ENCODE measurements around the gene FAM168A.

Gene FAM168A

GRCh38 chr11:73384125-73384441 lies 213.8 kb downstream of the FAM168A start:
- Histone ChIP-seq H3K4me3 (ENCODE audit: low read length) (no peak overlapping the region; the same call in 1 of the 2 replicates), H3K9me3 (ENCODE audit: insufficient read depth, low read length) (no peaks in the 10 kb centered on the region), H2AFZ (ENCODE audit: low read depth, low read length) (no peak overlapping the region), H3K9ac (ENCODE audit: low read length) (peak overlapping the region; percentile 65; the same call in 1 of the 2 replicates), H3K79me2 (ENCODE audit: low read length) (peaks cover 99% of the 10 kb centered on the region), H3K4me1 (ENCODE audit: low read length) (peaks cover 64% of the 10 kb centered on the region), H3K27ac (ENCODE audit: low read length) (peak overlapping the region; percentile 82), H3K27me3 (ENCODE audit: low read depth, low read length) (no peaks in the 10 kb centered on the region), H4K20me1 (ENCODE audit: insufficient read depth, low read length) (peaks cover 45% of the 10 kb centered on the region), H3K36me3 (replicated peaks; ENCODE audit: low read depth, low read length) (no peaks in the 10 kb centered on the region), H3K4me2 (ENCODE audit: low read length) (peak overlapping the region; percentile 81)
- no peak for TF ChIP-seq EZH2phosphoT487 (IDR thresholded peaks at IDR 0.05; ENCODE audit: low read depth)
- TF ChIP-seq, protein P1, sequence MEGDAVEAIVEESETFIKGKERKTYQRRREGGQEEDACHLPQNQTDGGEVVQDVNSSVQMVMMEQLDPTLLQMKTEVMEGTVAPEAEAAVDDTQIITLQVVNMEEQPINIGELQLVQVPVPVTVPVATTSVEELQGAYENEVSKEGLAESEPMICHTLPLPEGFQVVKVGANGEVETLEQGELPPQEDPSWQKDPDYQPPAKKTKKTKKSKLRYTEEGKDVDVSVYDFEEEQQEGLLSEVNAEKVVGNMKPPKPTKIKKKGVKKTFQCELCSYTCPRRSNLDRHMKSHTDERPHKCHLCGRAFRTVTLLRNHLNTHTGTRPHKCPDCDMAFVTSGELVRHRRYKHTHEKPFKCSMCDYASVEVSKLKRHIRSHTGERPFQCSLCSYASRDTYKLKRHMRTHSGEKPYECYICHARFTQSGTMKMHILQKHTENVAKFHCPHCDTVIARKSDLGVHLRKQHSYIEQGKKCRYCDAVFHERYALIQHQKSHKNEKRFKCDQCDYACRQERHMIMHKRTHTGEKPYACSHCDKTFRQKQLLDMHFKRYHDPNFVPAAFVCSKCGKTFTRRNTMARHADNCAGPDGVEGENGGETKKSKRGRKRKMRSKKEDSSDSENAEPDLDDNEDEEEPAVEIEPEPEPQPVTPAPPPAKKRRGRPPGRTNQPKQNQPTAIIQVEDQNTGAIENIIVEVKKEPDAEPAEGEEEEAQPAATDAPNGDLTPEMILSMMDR (IDR thresholded peaks at IDR 0.05; ENCODE audit: low read depth, low read length): no peak

- Histone ChIP-seq H3K9me3 (ENCODE audit: insufficient read depth, low read length) (no peaks in the 10 kb centered on the region), H3K4me3 (ENCODE audit: low read length) (peak overlapping the region; percentile 8; the same call in 1 of the 2 replicates), H3K27me3 (ENCODE audit: low read depth, low read length) (no peaks in the 10 kb centered on the region), H3K4me1 (ENCODE audit: low read length) (peaks cover 69% of the 10 kb centered on the region), H3K36me3 (replicated peaks; ENCODE audit: low read depth, low read length) (no peaks in the 10 kb centered on the region), H3K4me2 (ENCODE audit: low read length) (peak overlapping the region; percentile 57), H3K79me2 (ENCODE audit: low read length) (peaks cover 100% of the 10 kb centered on the region), H4K20me1 (ENCODE audit: insufficient read depth, low read length) (peaks cover 51% of the 10 kb centered on the region), H2AFZ (ENCODE audit: low read depth, low read length) (no peak overlapping the region), H3K27ac (ENCODE audit: low read length) (peak overlapping the region; percentile 82), H3K9ac (ENCODE audit: low read length) (peak overlapping the region; percentile 8; the same call in 1 of the 2 replicates)
- no peak for TF ChIP-seq EZH2phosphoT487 (IDR thresholded peaks at IDR 0.05; ENCODE audit: low read depth)
- TF ChIP-seq, protein P1 (IDR thresholded peaks at IDR 0.05; ENCODE audit: low read depth, low read length): peak; percentile 27
These were observed 214.4 kb downstream of the FAM168A start for GRCh38 chr11:73383249-73384124.

DNA sequence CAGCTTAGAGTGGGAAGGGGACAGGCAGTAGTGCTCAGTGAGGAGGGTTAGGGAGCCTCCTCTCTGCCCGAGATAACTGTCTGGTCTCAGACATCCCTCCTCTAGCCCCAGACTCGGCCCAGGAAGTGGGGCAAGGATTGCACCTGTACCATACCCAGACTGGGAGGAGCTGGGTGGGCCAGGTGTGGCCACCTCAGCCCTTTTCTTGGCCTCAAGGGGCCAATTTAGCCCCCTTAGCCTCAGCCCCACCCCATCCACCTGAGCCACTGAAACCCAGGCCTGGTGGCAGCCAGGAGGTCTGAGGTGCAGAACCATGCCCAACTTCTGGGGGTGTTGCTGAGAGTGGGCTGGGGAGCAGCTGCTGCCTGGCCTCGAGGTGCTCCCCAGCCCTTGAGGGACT lies 215.2 kb downstream of the FAM168A start:
- no peaks in the 10 kb centered on the region for H3K36me3 ChIP-seq (replicated peaks; ENCODE audit: low read depth, low read length)
- H2AFZ ChIP-seq (ENCODE audit: low read depth, low read length): no peak overlapping the region
- TF ChIP-seq, protein P1 (IDR thresholded peaks at IDR 0.05; ENCODE audit: low read depth, low read length): no peak
- TF ChIP-seq EZH2phosphoT487 (IDR thresholded peaks at IDR 0.05; ENCODE audit: low read depth): no peak
- peaks cover 53% of the 10 kb centered on the region for H4K20me1 ChIP-seq (ENCODE audit: insufficient read depth, low read length)
- H3K9ac ChIP-seq (ENCODE audit: low read length): peak overlapping the region; percentile 8; the same call in 1 of the 2 replicates
- no peaks in the 10 kb centered on the region for H3K27me3 ChIP-seq (ENCODE audit: low read depth, low read length)
- no peaks in the 10 kb centered on the region for H3K9me3 ChIP-seq (ENCODE audit: insufficient read depth, low read length)
- H3K4me2 ChIP-seq (ENCODE audit: low read length): peak overlapping the region; percentile 57
- peak overlapping the region; percentile 8; the same call in 1 of the 2 replicates for H3K4me3 ChIP-seq (ENCODE audit: low read length)
- peaks cover 76% of the 10 kb centered on the region for H3K4me1 ChIP-seq (ENCODE audit: low read length)
- peak overlapping the region; percentile 82 for H3K27ac ChIP-seq (ENCODE audit: low read length)
- H3K79me2 ChIP-seq (ENCODE audit: low read length): peaks cover 100% of the 10 kb centered on the region

- H3K79me2 ChIP-seq (ENCODE audit: low read length): peaks cover 100% of the 10 kb centered on the region
- H3K4me2 ChIP-seq (ENCODE audit: low read length): peak overlapping the region; percentile 57; the same call in 1 of the 2 replicates
- H3K36me3 ChIP-seq (replicated peaks; ENCODE audit: low read depth, low read length): no peaks in the 10 kb centered on the region
- no peaks in the 10 kb centered on the region for H3K9me3 ChIP-seq (ENCODE audit: insufficient read depth, low read length)
- peaks cover 57% of the 10 kb centered on the region for H4K20me1 ChIP-seq (ENCODE audit: insufficient read depth, low read length)
- H3K27ac ChIP-seq (ENCODE audit: low read length): peak overlapping the region; percentile 82; the same call in 1 of the 2 replicates
- no peak for TF ChIP-seq EZH2phosphoT487 (IDR thresholded peaks at IDR 0.05; ENCODE audit: low read depth)
- TF ChIP-seq, protein P1 (IDR thresholded peaks at IDR 0.05; ENCODE audit: low read depth, low read length): no peak
- H3K27me3 ChIP-seq (ENCODE audit: low read depth, low read length): no peaks in the 10 kb centered on the region
- H3K4me1 ChIP-seq (ENCODE audit: low read length): peaks cover 76% of the 10 kb centered on the region
- H2AFZ ChIP-seq (ENCODE audit: low read depth, low read length): no peak overlapping the region
- H3K4me3 ChIP-seq (ENCODE audit: low read length): no peak overlapping the region
- no peak overlapping the region for H3K9ac ChIP-seq (ENCODE audit: low read length)
These were observed 215.7 kb downstream of the FAM168A start for GRCh38 chr11:73382183-73382582.

Data from OCI-LY3 (cell line).